ENCODE results near the gene COPS2. TPM values are rescaled to one million over a fixed set of nuclear protein-coding genes. Genes with fewer than 3 reads are reported as not detected.

The COPS2 gene
- total RNA-seq, 3 donors from 2014 or later = 38.4 to 102 (median 43.5) TPM

DNA sequence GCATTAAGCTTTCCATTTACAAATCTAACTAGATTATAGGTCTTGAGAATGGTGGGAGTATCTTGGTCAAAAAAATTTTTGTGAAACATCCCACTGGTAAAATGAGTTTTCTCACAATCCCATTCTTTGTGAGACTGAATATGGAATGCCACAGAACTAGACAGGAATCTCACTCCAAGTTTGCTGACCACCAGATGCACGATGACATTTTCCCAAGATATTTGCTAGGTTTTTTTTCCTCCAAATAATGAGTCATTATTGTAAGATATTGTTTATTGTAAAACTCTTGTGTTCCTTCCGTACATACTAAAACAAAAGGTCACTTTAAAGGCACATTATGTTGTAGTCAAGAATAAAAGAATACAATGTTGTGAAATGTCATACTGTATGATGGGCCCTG lies 53.9 kb downstream of the COPS2 start:
- intact Hi-C loops (cut with DNase I, micrococcal nuclease) = no loop called here
- DNase-seq (no peak), ATAC-seq (no peak)
- H3K4me1 ChIP-seq (ENCODE audit: low read depth) = no peaks in the 10 kb centered on the region
- no peak for TF ChIP-seq CTCF (IDR thresholded peaks at IDR 0.05)
- H3K9me3 ChIP-seq = no peaks in the 10 kb centered on the region
- H3K4me3 ChIP-seq = no peak overlapping the region
- no peaks in the 10 kb centered on the region for H3K36me3 ChIP-seq (ENCODE audit: low read depth)

- Histone ChIP-seq H3K9me3 (no peaks in the 10 kb centered on the region), H3K4me1 (ENCODE audit: low read depth) (no peaks in the 10 kb centered on the region), H3K36me3 (ENCODE audit: low read depth) (no peaks in the 10 kb centered on the region), H3K4me3 (no peak overlapping the region)
- intact Hi-C loops (cut with DNase I, micrococcal nuclease) = no loop called here
- no peak for DNase-seq
- peak; percentile 85 for ATAC-seq
- TF ChIP-seq CTCF (IDR thresholded peaks at IDR 0.05) = no peak
These were observed 59.2 kb downstream of the COPS2 start for GRCh38 chr15:49096090-49096750.

DNA sequence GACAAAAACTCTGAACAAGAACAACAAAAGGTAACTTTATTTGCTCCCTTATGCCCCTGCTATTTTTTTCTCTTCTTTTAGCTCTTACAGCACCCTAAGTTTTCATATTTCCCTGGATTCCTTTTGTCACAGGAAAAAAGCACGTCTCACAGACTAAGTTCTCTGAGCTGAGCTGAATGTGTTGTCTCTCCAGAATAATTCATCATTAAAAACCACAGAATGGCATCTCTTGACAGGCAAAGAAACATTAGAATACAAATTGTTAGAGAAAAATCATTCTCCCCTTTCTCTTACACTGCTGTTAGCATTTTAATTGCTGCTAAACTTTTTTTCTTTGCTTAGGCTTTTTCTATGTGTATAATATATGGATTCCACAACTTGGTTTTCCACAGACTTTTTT lies 60.5 kb downstream of the COPS2 start:
- DNase-seq (no peak), ATAC-seq (no peak)
- H3K9me3 ChIP-seq = no peaks in the 10 kb centered on the region
- TF ChIP-seq CTCF (IDR thresholded peaks at IDR 0.05) = no peak
- intact Hi-C loops (cut with DNase I, micrococcal nuclease) = no loop called here
- no peaks in the 10 kb centered on the region for H3K36me3 ChIP-seq (ENCODE audit: low read depth)
- H3K4me1 ChIP-seq (ENCODE audit: low read depth) = no peaks in the 10 kb centered on the region
- no peak overlapping the region for H3K4me3 ChIP-seq

- no peaks in the 10 kb centered on the region for H3K9me3 ChIP-seq
- TF ChIP-seq CTCF (IDR thresholded peaks at IDR 0.05) = no peak
- H3K36me3 ChIP-seq (ENCODE audit: low read depth) = no peaks in the 10 kb centered on the region
- no peaks in the 10 kb centered on the region for H3K4me1 ChIP-seq (ENCODE audit: low read depth)
- ATAC-seq = no peak
- H3K4me3 ChIP-seq = no peak overlapping the region
- no peak for DNase-seq
- intact Hi-C loops (cut with DNase I, micrococcal nuclease) = no loop called here
These were observed 61.9 kb downstream of the COPS2 start for GRCh38 chr15:49093252-49094105.

- H3K4me3 ChIP-seq = no peak overlapping the region
- intact Hi-C loops (cut with DNase I, micrococcal nuclease) = no loop called here
- no peaks in the 10 kb centered on the region for H3K36me3 ChIP-seq (ENCODE audit: low read depth)
- ATAC-seq (no peak), DNase-seq (no peak)
- no peaks in the 10 kb centered on the region for H3K9me3 ChIP-seq
- TF ChIP-seq CTCF (IDR thresholded peaks at IDR 0.05) = no peak
- no peaks in the 10 kb centered on the region for H3K4me1 ChIP-seq (ENCODE audit: low read depth)
These were observed 66.4 kb downstream of the COPS2 start for GRCh38 chr15:49088996-49089395.

Measured in mucosa of descending colon (tissue), 3 donors.